Prostate gland (tissue), 2 donors: Measurements from ENCODE around the gene NOS1AP.

Experiments
- POLR2A ChIP-seq: fragments of 450-650 bp; IDR thresholded peaks from one replicate; pipeline ENCODE4 v1.6.1; 2016; ENCODE audit warnings: antibody characterized with exemption, mild to moderate bottlenecking
- POLR2AphosphoS5 ChIP-seq: sonication (generic); formaldehyde crosslinking; IDR thresholded peaks from one replicate; pipeline ENCODE4 v1.6.1; 2017; ENCODE audit warnings: antibody characterized with exemption
- TF ChIP-seq, protein P1 (sequence below), 4 experiments: fragments of 200-600 bp in 2 of 4; fragments of 450-650 bp in 2 of 4; sonication (generic) in 2 of 4; IDR thresholded peaks; 1 replicate in 3 of 4; 2 replicates in 1 of 4; pipeline ENCODE4 v1.5.1; 2016 to 2019; ENCODE audit warnings: antibody characterized with exemption in 4 of 4, mild to moderate bottlenecking in 2 of 4, moderate library complexity in 2 of 4

DNA sequence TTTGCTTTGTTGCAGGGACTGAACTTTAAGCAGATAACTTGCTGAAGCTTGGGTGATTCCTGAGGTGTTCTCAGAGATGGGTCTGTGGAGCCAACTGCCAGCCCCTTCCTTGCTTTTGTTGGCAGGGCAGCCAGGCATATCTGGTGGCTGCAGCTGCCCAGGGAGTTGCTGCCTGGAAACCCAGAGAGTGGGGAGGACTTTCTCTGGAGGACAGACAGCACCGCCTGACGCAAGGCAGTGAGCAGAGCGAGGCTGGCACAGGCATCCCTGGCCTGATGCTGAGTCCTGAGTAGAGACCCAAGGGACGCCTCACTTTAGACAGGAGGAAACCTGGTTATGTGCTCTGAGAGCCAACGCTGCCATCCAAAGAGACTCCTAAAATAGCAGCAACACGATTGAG, 36.1 kb upstream of the NOS1AP start:
- TF ChIP-seq POLR2A, result no peak
- TF ChIP-seq, protein P1, sequence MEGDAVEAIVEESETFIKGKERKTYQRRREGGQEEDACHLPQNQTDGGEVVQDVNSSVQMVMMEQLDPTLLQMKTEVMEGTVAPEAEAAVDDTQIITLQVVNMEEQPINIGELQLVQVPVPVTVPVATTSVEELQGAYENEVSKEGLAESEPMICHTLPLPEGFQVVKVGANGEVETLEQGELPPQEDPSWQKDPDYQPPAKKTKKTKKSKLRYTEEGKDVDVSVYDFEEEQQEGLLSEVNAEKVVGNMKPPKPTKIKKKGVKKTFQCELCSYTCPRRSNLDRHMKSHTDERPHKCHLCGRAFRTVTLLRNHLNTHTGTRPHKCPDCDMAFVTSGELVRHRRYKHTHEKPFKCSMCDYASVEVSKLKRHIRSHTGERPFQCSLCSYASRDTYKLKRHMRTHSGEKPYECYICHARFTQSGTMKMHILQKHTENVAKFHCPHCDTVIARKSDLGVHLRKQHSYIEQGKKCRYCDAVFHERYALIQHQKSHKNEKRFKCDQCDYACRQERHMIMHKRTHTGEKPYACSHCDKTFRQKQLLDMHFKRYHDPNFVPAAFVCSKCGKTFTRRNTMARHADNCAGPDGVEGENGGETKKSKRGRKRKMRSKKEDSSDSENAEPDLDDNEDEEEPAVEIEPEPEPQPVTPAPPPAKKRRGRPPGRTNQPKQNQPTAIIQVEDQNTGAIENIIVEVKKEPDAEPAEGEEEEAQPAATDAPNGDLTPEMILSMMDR (IDR thresholded peaks at IDR 0.05), result no peak
- TF ChIP-seq POLR2AphosphoS5, result no peak
